Measurements from ENCODE around the gene GLYR1.

The GLYR1 gene

DNA sequence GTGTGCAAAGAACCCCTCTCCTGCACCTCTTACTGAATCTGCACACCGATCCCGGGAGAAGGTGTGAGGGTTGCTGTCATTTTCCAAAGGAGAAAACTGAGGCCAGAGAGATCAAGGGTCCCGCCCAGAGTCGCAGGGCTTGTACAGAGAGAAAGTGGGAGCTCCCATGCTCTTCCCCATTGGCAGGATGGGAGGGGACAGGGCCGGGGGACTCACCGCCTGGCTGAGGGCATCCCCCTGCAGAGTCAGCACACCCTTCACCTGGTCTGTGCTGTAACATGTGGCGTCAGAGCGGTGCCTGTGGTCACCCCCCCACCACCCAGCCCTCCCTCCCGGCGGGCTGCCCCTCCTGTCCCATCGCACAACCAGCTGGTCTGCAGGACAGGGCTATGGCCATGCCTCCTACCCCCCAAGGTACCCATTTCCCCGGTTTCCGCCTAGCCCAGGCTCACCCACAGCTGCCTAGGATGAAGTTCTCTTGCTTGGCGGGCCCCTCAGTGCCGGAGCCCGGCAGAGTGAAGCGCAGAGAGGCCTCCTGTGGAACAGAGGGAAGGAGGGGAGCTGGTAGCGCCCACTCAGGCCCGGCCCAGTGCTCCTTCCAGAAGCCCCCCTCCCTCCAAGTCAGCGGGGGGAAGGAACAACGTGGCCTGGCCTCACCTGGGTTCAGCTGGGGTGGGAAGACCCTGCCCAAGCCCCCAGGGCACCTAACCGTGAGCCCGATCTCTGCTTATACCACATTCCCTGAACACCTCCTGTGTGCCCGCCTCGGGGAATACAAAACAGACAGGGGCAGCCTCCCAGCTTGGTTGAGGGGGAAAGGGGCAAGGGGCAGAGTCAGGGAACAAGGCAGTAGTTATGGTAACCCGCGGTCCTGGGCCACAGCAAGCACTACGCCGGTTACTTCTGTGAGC is 45.8 kb downstream of the GLYR1 start:
- H3K27ac ChIP-seq (ENCODE audit: low read depth, low read length, poor library complexity, severe bottlenecking), result no peak overlapping the region
- TF ChIP-seq EZH2 (IDR thresholded peaks at IDR 0.05; ENCODE audit: borderline replicate concordance, low read length), result no peak
- TF ChIP-seq, protein P1, sequence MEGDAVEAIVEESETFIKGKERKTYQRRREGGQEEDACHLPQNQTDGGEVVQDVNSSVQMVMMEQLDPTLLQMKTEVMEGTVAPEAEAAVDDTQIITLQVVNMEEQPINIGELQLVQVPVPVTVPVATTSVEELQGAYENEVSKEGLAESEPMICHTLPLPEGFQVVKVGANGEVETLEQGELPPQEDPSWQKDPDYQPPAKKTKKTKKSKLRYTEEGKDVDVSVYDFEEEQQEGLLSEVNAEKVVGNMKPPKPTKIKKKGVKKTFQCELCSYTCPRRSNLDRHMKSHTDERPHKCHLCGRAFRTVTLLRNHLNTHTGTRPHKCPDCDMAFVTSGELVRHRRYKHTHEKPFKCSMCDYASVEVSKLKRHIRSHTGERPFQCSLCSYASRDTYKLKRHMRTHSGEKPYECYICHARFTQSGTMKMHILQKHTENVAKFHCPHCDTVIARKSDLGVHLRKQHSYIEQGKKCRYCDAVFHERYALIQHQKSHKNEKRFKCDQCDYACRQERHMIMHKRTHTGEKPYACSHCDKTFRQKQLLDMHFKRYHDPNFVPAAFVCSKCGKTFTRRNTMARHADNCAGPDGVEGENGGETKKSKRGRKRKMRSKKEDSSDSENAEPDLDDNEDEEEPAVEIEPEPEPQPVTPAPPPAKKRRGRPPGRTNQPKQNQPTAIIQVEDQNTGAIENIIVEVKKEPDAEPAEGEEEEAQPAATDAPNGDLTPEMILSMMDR (IDR thresholded peaks at IDR 0.05; ENCODE audit: low read length), result no peak

DNA sequence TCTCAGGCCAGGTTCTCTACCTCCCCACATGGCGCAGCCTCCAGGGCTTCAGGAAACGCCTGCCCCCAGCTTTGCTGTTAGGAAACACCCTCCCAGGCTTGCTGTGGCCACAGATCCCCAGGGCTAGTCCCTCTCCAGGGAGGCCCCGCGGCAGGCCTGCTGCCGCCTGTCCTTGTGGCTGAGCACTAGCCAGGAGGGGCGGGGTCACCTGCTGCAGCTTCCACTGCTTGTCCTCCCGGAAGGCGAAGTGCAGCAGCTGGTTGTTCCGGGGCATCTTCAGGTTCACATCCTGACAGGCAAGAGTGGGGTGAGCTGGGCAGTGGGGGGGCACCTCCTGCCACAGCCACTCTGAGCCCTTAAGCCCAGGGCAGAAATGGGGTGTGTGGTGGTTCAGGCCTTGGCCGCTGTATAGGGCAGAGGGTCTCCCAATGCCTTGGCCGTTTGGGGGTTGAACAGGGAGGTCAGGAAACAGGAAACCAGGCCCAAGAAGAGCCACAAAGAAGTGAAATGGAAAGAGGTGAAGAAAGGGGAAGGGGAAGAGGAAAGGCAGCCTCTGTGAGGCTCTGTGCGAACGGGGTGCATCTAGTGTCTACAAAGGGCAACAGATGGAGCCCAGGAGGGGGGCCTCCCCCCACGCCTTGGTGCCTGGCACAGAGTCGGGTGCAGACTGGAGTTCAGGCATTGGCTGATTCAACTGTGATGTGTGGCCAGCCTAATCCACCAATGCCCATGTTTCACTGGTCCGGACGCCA is 46.6 kb downstream of the GLYR1 start:
- TF ChIP-seq EZH2 (IDR thresholded peaks at IDR 0.05; ENCODE audit: borderline replicate concordance, low read length), result no peak
- TF ChIP-seq, protein P1 (IDR thresholded peaks at IDR 0.05; ENCODE audit: low read length), result no peak
- H3K9ac ChIP-seq (ENCODE audit: low read length), result no peak overlapping the region
- peaks cover 3% of the 10 kb centered on the region; the same call in 1 of the 2 replicates for H3K27me3 ChIP-seq (ENCODE audit: insufficient read depth, low read length)
- no peaks in the 10 kb centered on the region for H3K79me2 ChIP-seq (ENCODE audit: insufficient read depth, low read length)
- H3K4me1 ChIP-seq (ENCODE audit: insufficient read depth, low read length, severe bottlenecking), result peaks cover 16% of the 10 kb centered on the region
- no peaks in the 10 kb centered on the region for H3K9me2 ChIP-seq (ENCODE audit: low read depth, low read length)
- no peak overlapping the region for H3K4me3 ChIP-seq (ENCODE audit: low read depth, low read length, poor library complexity, severe bottlenecking)
- peaks cover 11% of the 10 kb centered on the region; the same call in 1 of the 2 replicates for H3K36me3 ChIP-seq (ENCODE audit: insufficient read depth, low read length)
- H2AFZ ChIP-seq (ENCODE audit: low read length), result no peak overlapping the region
- H3K9me3 ChIP-seq (ENCODE audit: low read length), result no peaks in the 10 kb centered on the region
- H3F3A ChIP-seq (ENCODE audit: insufficient read depth, low read length), result no peaks in the 10 kb centered on the region
- H4K20me1 ChIP-seq (ENCODE audit: insufficient read depth, low read length), result no peaks in the 10 kb centered on the region
- no peak overlapping the region for H3K4me2 ChIP-seq (ENCODE audit: low read length)
- no peak overlapping the region for H3K27ac ChIP-seq (ENCODE audit: low read depth, low read length, poor library complexity, severe bottlenecking)

More for the DNA sequence above, 45.8 kb downstream of the GLYR1 start:
- H3K4me3 ChIP-seq (ENCODE audit: low read depth, low read length, poor library complexity, severe bottlenecking), result peak overlapping the region; percentile 80
- H2AFZ ChIP-seq (ENCODE audit: low read length), result no peak overlapping the region
- H4K20me1 ChIP-seq (ENCODE audit: insufficient read depth, low read length), result no peaks in the 10 kb centered on the region
- no peaks in the 10 kb centered on the region for H3K9me2 ChIP-seq (ENCODE audit: low read depth, low read length)
- peaks cover 11% of the 10 kb centered on the region; the same call in 1 of the 2 replicates for H3K36me3 ChIP-seq (ENCODE audit: insufficient read depth, low read length)
- no peaks in the 10 kb centered on the region for H3K79me2 ChIP-seq (ENCODE audit: insufficient read depth, low read length)
- no peaks in the 10 kb centered on the region for H3F3A ChIP-seq (ENCODE audit: insufficient read depth, low read length)
- H3K4me1 ChIP-seq (ENCODE audit: insufficient read depth, low read length, severe bottlenecking), result peaks cover 16% of the 10 kb centered on the region
- peaks cover 3% of the 10 kb centered on the region; the same call in 1 of the 2 replicates for H3K27me3 ChIP-seq (ENCODE audit: insufficient read depth, low read length)
- peak overlapping the region; percentile 85 for H3K4me2 ChIP-seq (ENCODE audit: low read length)
- no peaks in the 10 kb centered on the region for H3K9me3 ChIP-seq (ENCODE audit: low read length)
- peak overlapping the region; percentile 47; the same call in 1 of the 2 replicates for H3K9ac ChIP-seq (ENCODE audit: low read length)

DNA sequence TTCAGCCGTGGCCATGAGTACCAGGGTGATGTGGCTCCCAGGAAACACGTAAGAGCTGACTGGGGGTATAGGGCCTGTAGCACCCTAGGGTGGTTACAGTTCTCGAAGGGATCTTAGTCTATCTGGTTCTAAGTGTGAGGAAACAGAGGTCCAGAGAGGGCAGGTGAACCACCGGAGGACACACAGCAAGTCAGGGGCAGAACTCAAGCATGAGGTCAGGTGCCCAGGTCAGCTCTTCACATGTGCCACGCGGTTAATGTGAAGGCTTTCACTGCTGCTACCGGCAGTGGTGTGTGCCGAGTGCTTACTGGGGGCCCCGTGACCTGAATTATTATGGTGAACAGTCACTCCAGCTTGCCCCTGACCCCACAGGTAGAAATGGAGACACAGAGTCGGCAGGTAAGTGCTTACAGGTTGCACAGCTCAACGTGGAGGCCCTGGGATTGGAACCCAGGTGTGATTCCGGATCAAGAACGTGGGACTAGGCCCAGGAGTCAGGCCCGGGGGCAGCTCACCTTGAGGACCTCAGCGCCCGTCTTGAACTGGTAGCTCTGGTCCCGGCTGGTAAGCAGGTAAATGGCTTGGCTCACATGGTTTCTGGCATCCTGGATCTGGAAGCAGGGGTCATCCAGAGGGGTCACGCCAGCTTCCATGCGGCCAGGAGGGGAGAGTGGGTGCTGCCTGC is 47.8 kb downstream of the GLYR1 start:
- Histone ChIP-seq H3K9ac (ENCODE audit: low read length) (no peak overlapping the region), H3K4me3 (ENCODE audit: low read depth, low read length, poor library complexity, severe bottlenecking) (no peak overlapping the region)

More for the DNA sequence above, 47.8 kb downstream of the GLYR1 start:
- H3K27me3 ChIP-seq (ENCODE audit: insufficient read depth, low read length), result peaks cover 3% of the 10 kb centered on the region; the same call in 1 of the 2 replicates
- no peak for TF ChIP-seq EZH2 (IDR thresholded peaks at IDR 0.05; ENCODE audit: borderline replicate concordance, low read length)
- TF ChIP-seq, protein P1 (IDR thresholded peaks at IDR 0.05; ENCODE audit: low read length), result no peak
- H4K20me1 ChIP-seq (ENCODE audit: insufficient read depth, low read length), result no peaks in the 10 kb centered on the region
- H3K4me2 ChIP-seq (ENCODE audit: low read length), result no peak overlapping the region
- no peaks in the 10 kb centered on the region for H3K9me2 ChIP-seq (ENCODE audit: low read depth, low read length)
- no peaks in the 10 kb centered on the region for H3K9me3 ChIP-seq (ENCODE audit: low read length)
- H3K27ac ChIP-seq (ENCODE audit: low read depth, low read length, poor library complexity, severe bottlenecking), result no peak overlapping the region
- no peak overlapping the region for H2AFZ ChIP-seq (ENCODE audit: low read length)
- peaks cover 16% of the 10 kb centered on the region for H3K4me1 ChIP-seq (ENCODE audit: insufficient read depth, low read length, severe bottlenecking)
- H3K36me3 ChIP-seq (ENCODE audit: insufficient read depth, low read length), result peaks cover under 1% of the 10 kb centered on the region; the same call in 1 of the 2 replicates
- no peaks in the 10 kb centered on the region for H3F3A ChIP-seq (ENCODE audit: insufficient read depth, low read length)
- no peaks in the 10 kb centered on the region for H3K79me2 ChIP-seq (ENCODE audit: insufficient read depth, low read length)

Measured in OCI-LY1 (cell line).